Motor neuron (in vitro differentiated cells): ENCODE data around the gene RITA1. TPM values are rescaled to one million over a fixed set of nuclear protein-coding genes. Genes with fewer than 3 reads are reported as not detected.
"Not testable (repeated sequence)": the region's sequence is repeated elsewhere in the genome, so short reads cannot be mapped to it uniquely, and the experiment has no call there.

ENCODE experiments used
- ATAC-seq, 8 experiments: fragments of 200-7000 bp; cut with Tn5 transposase; replicated peaks in 6 of 8; 2 replicates each; pipeline ENCODE4 v1.8.0; 2021; ENCODE audit warnings: mild to moderate bottlenecking in 8 of 8, moderate library complexity in 8 of 8
- H3K27ac ChIP-seq, 2 donors: fragments of 250-450 bp; sonication (Bioruptor Pico); 2 replicates each; pipeline ENCODE4 v1.9.0; 2021; ENCODE audit warnings: antibody characterized with exemption in 2 of 2, mild to moderate bottlenecking in 2 of 2, moderate library complexity in 1 of 2
- H3K4me1 ChIP-seq, 2 donors: fragments of 250-450 bp; sonication (Bioruptor Pico); replicated peaks in 1 of 2; 2 replicates each; pipeline ENCODE4 v1.6.1; 2021; ENCODE audit warnings: antibody characterized with exemption in 2 of 2, mild to moderate bottlenecking in 2 of 2, moderate library complexity in 1 of 2
- H3K4me3 ChIP-seq, 5 donors: fragments of 250-450 bp; sonication (Bioruptor Pico); 2 replicates each; pipeline ENCODE4 v1.9.0; 2021; ENCODE audit warnings: antibody characterized with exemption in 5 of 5, mild to moderate bottlenecking in 5 of 5, moderate library complexity in 4 of 5
- WGBS, 10 experiments: fragments of 450-650 bp; shearing (Covaris generic); methylation state at CpG; one replicate each; pipeline ENCODE4 v1.0.0; 2022; 5-methylcytosine and 5-hydroxymethylcytosine counted together
- in situ Hi-C, 9 experiments: fragments of 400-800 bp; cut with MboI; loops; one replicate each; pipeline ENCODE4 v1.15.0; 2021; ENCODE audit warnings: low sequenced_read_pairs in 9 of 9, low pct_unique_long_range_greater_than_20kb in 2 of 9; ENCODE audit not compliant: unreplicated experiment in 9 of 9
- total RNA-seq, 8 experiments: library from RNA; unstranded; fragments of 300-600 nt; gene quantifications; 2 replicates each; pipeline versions ENCODE4 v1.2.3 to v1.2.4, GENCODE V29; 2022

Gene RITA1
- total RNA-seq, 8 experiments from 2014 or later: 9.5 to 26.5 (median 15.8) TPM

GRCh38 chr12:113203852-113204760 is 18.6 kb downstream of the RITA1 start:
- H3K27ac ChIP-seq: no peak overlapping the region
- in situ Hi-C loops: no loop called here
- no peak overlapping the region for H3K4me3 ChIP-seq
- WGBS, 10 experiments: 74 to 95% (median 82%) methylated on average over 1 to 7 of the region's 8 CpGs; no CpG with 5 or more reads in 1 of the 10 experiments
- no peaks in the 10 kb centered on the region for H3K4me1 ChIP-seq
- peak in 3 of 8 experiments; percentile 28 to 53 (median 43) for ATAC-seq

GRCh38 chr12:113204804-113205203 is 19.3 kb downstream of the RITA1 start:
- peak in 2 of 8 experiments; percentile 19 to 55 for ATAC-seq
- Histone ChIP-seq H3K4me1 (no peaks in the 10 kb centered on the region), H3K27ac (no peak overlapping the region), H3K4me3 (no peak overlapping the region)
- WGBS, 10 experiments: 45 to 100% (median 100%) methylated on average over 1 to 3 of the region's 3 CpGs; no CpG with 5 or more reads in 2 of the 10 experiments
- in situ Hi-C loops: no loop called here

- H3K27ac ChIP-seq, in situ Hi-C loops, H3K4me1 ChIP-seq, ATAC-seq, H3K4me3 ChIP-seq: not testable (repeated sequence)
- WGBS, 10 experiments: 90 to 100% (median 100%) methylated on average over 1 to 5 of the region's 5 CpGs; no CpG with 5 or more reads in 4 of the 10 experiments
Observed at GRCh38 chr12:113206802-113207201, 21.3 kb downstream of the RITA1 start.

GRCh38 chr12:113207613-113208040 is 22.1 kb downstream of the RITA1 start:
- in situ Hi-C loops: no loop called here

GRCh38 chr12:113208041-113208934 is 22.8 kb downstream of the RITA1 start:
- no peak overlapping the region for H3K27ac ChIP-seq
- WGBS, 10 experiments: 25 to 100% (median 86%) methylated on average over 1 to 6 of the region's 10 CpGs; no CpG with 5 or more reads in 2 of the 10 experiments
- in situ Hi-C loops: no loop called here
- peaks cover 0 to 4% of the 10 kb centered on the region in 2 donors for H3K4me1 ChIP-seq
- H3K4me3 ChIP-seq: no peak overlapping the region
- ATAC-seq: peak in 2 of 8 experiments; percentile 13 to 25

More at GRCh38 chr12:113207613-113208040, 22.1 kb downstream of the RITA1 start:
- no peak overlapping the region for H3K4me3 ChIP-seq
- peaks cover 0 to 4% of the 10 kb centered on the region in 2 donors for H3K4me1 ChIP-seq
- peak in 2 of 8 experiments; percentile 35 to 40 for ATAC-seq
- H3K27ac ChIP-seq: no peak overlapping the region
- WGBS, 10 experiments: 53 to 100% (median 73%) methylated on average over 1 to 5 of the region's 6 CpGs; no CpG with 5 or more reads in 2 of the 10 experiments

- 61 to 100% (median 89%) methylated on average over 1 to 6 of the region's 6 CpGs; no CpG with 5 or more reads in 1 of the 10 experiments for WGBS, 10 experiments
- ATAC-seq: no peak
- peaks cover 0 to 4% of the 10 kb centered on the region in 2 donors for H3K4me1 ChIP-seq
- in situ Hi-C loops: no loop called here
- H3K27ac ChIP-seq: no peak overlapping the region
- no peak overlapping the region for H3K4me3 ChIP-seq
Observed at GRCh38 chr12:113211160-113211559, 25.6 kb downstream of the RITA1 start.

GRCh38 chr12:113214895-113215400 is 29.4 kb downstream of the RITA1 start:
- WGBS, 10 experiments: 17 to 95% (median 56%) methylated on average over 2 to 5 of the region's 5 CpGs; no CpG with 5 or more reads in 2 of the 10 experiments
- ATAC-seq: peak in 3 of 8 experiments; percentile 94 to 98 (median 98)

GRCh38 chr12:113216027-113216426 is 30.5 kb downstream of the RITA1 start:
- H3K27ac ChIP-seq: no peak overlapping the region
- no peak for ATAC-seq
- in situ Hi-C loops: no loop called here
- WGBS, 10 experiments: 29 to 100% (median 69%) methylated on average over 1 to 2 of the region's 2 CpGs; no CpG with 5 or more reads in 2 of the 10 experiments
- no peak overlapping the region for H3K4me3 ChIP-seq
- H3K4me1 ChIP-seq: peaks cover 0 to 4% of the 10 kb centered on the region in 2 donors

More at GRCh38 chr12:113214895-113215400, 29.4 kb downstream of the RITA1 start:
- no peak overlapping the region for H3K27ac ChIP-seq
- H3K4me1 ChIP-seq: peaks cover 0 to 4% of the 10 kb centered on the region in 2 donors
- in situ Hi-C loops: no loop called here
- H3K4me3 ChIP-seq: no peak overlapping the region

- peaks cover 16% of the 10 kb centered on the region in 2 donors for H3K4me1 ChIP-seq
- peak in 1 of 8 experiments; percentile 1 for ATAC-seq
- WGBS, 10 experiments: 0 to 33% (median 6%) methylated on average over 1 to 14 of the region's 23 CpGs; no CpG with 5 or more reads in 1 of the 10 experiments
- in situ Hi-C loops: no loop called here
- peak overlapping the region; percentile 43 to 62 (median 52) for H3K4me3 ChIP-seq
- no peak overlapping the region for H3K27ac ChIP-seq
Observed at GRCh38 chr12:113220593-113221180, 35.2 kb downstream of the RITA1 start.

- in situ Hi-C loops: no loop called here
- Histone ChIP-seq H3K4me1 (peaks cover 16% of the 10 kb centered on the region in 2 donors), H3K4me3 (peak within 1 kb of the TSS; percentile 63 to 82 (median 66)), H3K27ac (peak within 1 kb of the TSS; percentile 66 to 80)
- WGBS, 10 experiments: 0% methylated on average over 2 to 6 of the region's 68 CpGs; no CpG with 5 or more reads in 5 of the 10 experiments
- peak; percentile 92 to 96 (median 94) for ATAC-seq
Observed at GRCh38 chr12:113221181-113221996, 35.9 kb downstream of the RITA1 start, which contains the start of gene TPCN1. Gene TPCN1 (plus strand): TSS chr12:113221464. CDS start chr12:113226853, 5,389 bp downstream.

GRCh38 chr12:113221997-113222729 is 36.6 kb downstream of the RITA1 start:
- in situ Hi-C loops: no loop called here
- Histone ChIP-seq H3K4me1 (peaks cover 16% of the 10 kb centered on the region in 2 donors), H3K4me3 (peak overlapping the region; percentile 63 to 82 (median 66)), H3K27ac (peak overlapping the region in 1 of 2 donors; percentile 80)
- ATAC-seq: no peak
- WGBS, 10 experiments: 0 to 80% (median 33%) methylated on average over 1 to 6 of the region's 12 CpGs; no CpG with 5 or more reads in 1 of the 10 experiments
